B cell (primary cell): ENCODE data around the gene MEIS2. TPM values are rescaled to one million over a fixed set of nuclear protein-coding genes. Genes with fewer than 3 reads are reported as not detected.

ENCODE experiments used
- ATAC-seq: fragments of 200-7000 bp; cut with Tn5 transposase; one replicate; pipeline ENCODE4 v1.10.0; 2021; ENCODE audit warnings: low read depth, mild to moderate bottlenecking, moderate number of reproducible peaks, moderate library complexity
- CTCF ChIA-PET: fragments of 350-600 bp; sonication (Branson Sonifier 250); formaldehyde crosslinking; loops from one replicate; lab custom pipeline; 2021; ENCODE audit warnings: antibody characterized with exemption, inconsistent platforms; lab: Charles Lee
- POLR2A ChIA-PET: fragments of 350-600 bp; sonication (Branson Sonifier 250); formaldehyde crosslinking; loops from one replicate; lab custom pipeline; 2021; ENCODE audit warnings: antibody characterized with exemption; lab: Charles Lee
- DNase-seq: peaks from one replicate; pipeline ENCODE4 v3.0.0; 2013
- H2AFZ ChIP-seq: 2 replicates; pipeline ENCODE4 v1.6.1; 2012; ENCODE audit warnings: mild to moderate bottlenecking, low read depth, low read length; ENCODE audit not compliant: insufficient read depth, poor library complexity, severe bottlenecking
- H3K27ac ChIP-seq, 2 donors: 1 replicate in 1 of 2; 2 replicates in 1 of 2; pipeline ENCODE4 v1.5.1; 2012 to 2013; ENCODE audit warnings: low read length in 2 of 2, mild to moderate bottlenecking in 2 of 2, moderate library complexity in 1 of 2
- H3K27me3 ChIP-seq, 4 experiments: fragments of 200-600 bp in 1 of 4; sonication (generic) in 1 of 4; replicated peaks in 1 of 4; 1 replicate in 2 of 4; 2 replicates in 2 of 4; pipeline versions ENCODE4 v1.6.1 to v1.7.0; 2013 to 2016; ENCODE audit warnings: low read length in 3 of 4, mild to moderate bottlenecking in 2 of 4, mixed read lengths in 1 of 4, moderate library complexity in 1 of 4; ENCODE audit not compliant: insufficient read depth in 4 of 4, control insufficient read depth in 3 of 4; ENCODE audit errors: control extremely low read depth in 1 of 4
- H3K36me3 ChIP-seq, 2 experiments: replicated peaks in 1 of 2; 1 replicate in 1 of 2; 2 replicates in 1 of 2; pipeline versions ENCODE4 v1.6.1 to v1.7.1; 2013; ENCODE audit warnings: low read length in 1 of 2; ENCODE audit not compliant: insufficient read depth in 2 of 2, control insufficient read depth in 1 of 2; ENCODE audit errors: control extremely low read depth in 1 of 2, extremely low read depth in 1 of 2
- H3K4me1 ChIP-seq, 2 donors: fragments of 200-600 bp in 1 of 2; sonication (generic) in 1 of 2; 1 replicate in 1 of 2; 2 replicates in 1 of 2; pipeline versions ENCODE4 v1.5.1 to v1.6.1; 2013 to 2017; ENCODE audit warnings: low read length in 2 of 2; ENCODE audit not compliant: control insufficient read depth in 2 of 2, insufficient read depth in 2 of 2
- H3K4me2 ChIP-seq: replicated peaks from 2 replicates; pipeline ENCODE3; 2012; ENCODE audit warnings: mild to moderate bottlenecking, low read depth, low read length; ENCODE audit not compliant: poor library complexity, severe bottlenecking
- H3K4me3 ChIP-seq, 5 experiments: fragments of 200-600 bp in 1 of 5; sonication (generic) in 1 of 5; 1 replicate in 3 of 5; 2 replicates in 2 of 5; pipeline versions ENCODE4 v1.5.1 to v1.7.0; 2011 to 2016; ENCODE audit warnings: low read length in 4 of 5, mild to moderate bottlenecking in 4 of 5, low read depth in 2 of 5, control low read depth in 1 of 5, moderate library complexity in 1 of 5; ENCODE audit not compliant: insufficient read depth in 1 of 5; ENCODE audit errors: control extremely low read depth in 1 of 5, extremely low read depth in 1 of 5
- H3K79me2 ChIP-seq: fragments of 200-600 bp; sonication (generic); one replicate; pipeline ENCODE4 v1.6.0; 2016; ENCODE audit warnings: low read length; ENCODE audit not compliant: control insufficient read depth, insufficient read depth
- H3K9ac ChIP-seq: fragments of 200-600 bp; sonication (generic); 2 replicates; pipeline ENCODE4 v1.6.1; 2017; ENCODE audit warnings: mild to moderate bottlenecking, low read length, moderate library complexity
- H3K9me3 ChIP-seq, 3 donors: one replicate each; pipeline versions ENCODE4 v1.6.1 to v1.7.1; 2013; ENCODE audit warnings: low read length in 2 of 3; ENCODE audit not compliant: control insufficient read depth in 2 of 3, insufficient read depth in 1 of 3; ENCODE audit errors: control extremely low read depth in 1 of 3
- H4K20me1 ChIP-seq: 2 replicates; pipeline ENCODE4 v1.6.0; 2012; ENCODE audit warnings: mild to moderate bottlenecking, low read length; ENCODE audit not compliant: insufficient read depth, control insufficient read depth, poor library complexity, severe bottlenecking
- H3K27ac Mint-ChIP-seq: one replicate; pipeline ENCODE4 v1.8.0; 2021; ENCODE audit warnings: mixed read lengths
- H3K27me3 Mint-ChIP-seq: one replicate; pipeline ENCODE4 v1.8.0; 2021; ENCODE audit warnings: mixed read lengths
- H3K4me1 Mint-ChIP-seq: one replicate; pipeline ENCODE4 v1.8.0; 2021; ENCODE audit warnings: mixed read lengths
- H3K4me3 Mint-ChIP-seq: one replicate; pipeline ENCODE4 v1.8.0; 2021; ENCODE audit warnings: mixed read lengths
- H3K9me3 Mint-ChIP-seq: one replicate; pipeline ENCODE4 v1.8.0; 2022; ENCODE audit warnings: mixed read lengths; ENCODE audit not compliant: insufficient read depth
- EZH2 ChIP-seq: IDR thresholded peaks from 2 replicates; pipeline ENCODE4 v1.6.1; 2012; ENCODE audit warnings: borderline replicate concordance, low read depth, mild to moderate bottlenecking, moderate library complexity, low read length; ENCODE audit not compliant: insufficient read depth, poor library complexity, severe bottlenecking
- WGBS: methylation state at CpG from one replicate; pipeline ENCODE4 v1.1.5; 2013; ENCODE audit warnings: missing lambda C conversion rate; ENCODE audit not compliant: insufficient coverage; 5-methylcytosine and 5-hydroxymethylcytosine counted together
- intact Hi-C: fragments of 100-400 bp; cut with micrococcal nuclease; formaldehyde crosslinking; loops from one replicate; pipeline ENCODE4 v1.10.0; 2022
- polyA plus RNA-seq: library from polyadenylated mRNA; depleted of rRNA; stranded (reverse); fragments of >200 nt; gene quantifications from 2 replicates; pipeline ENCODE4 v1.2.3, GENCODE V29; 2012
- total RNA-seq, 2 donors: library from RNA; stranded (reverse); fragments of 120-200 nt in 1 of 2; gene quantifications; 1 replicate in 1 of 2; 2 replicates in 1 of 2; pipeline versions ENCODE4 v1.2.3 to v1.2.4, GENCODE V29; 2013 to 2022
- TF ChIP-seq, protein P1 (sequence below): fragments of 200-600 bp; IDR thresholded peaks from one replicate; pipeline ENCODE4 v1.8.0; 2022; ENCODE audit warnings: antibody characterized with exemption, mild to moderate bottlenecking

Gene MEIS2
- total and polyA plus RNA-seq, 2 donors (not counting 1 experiment from before 2014, with no cell fraction given) = 0.22 TPM; not detected in 1

DNA sequence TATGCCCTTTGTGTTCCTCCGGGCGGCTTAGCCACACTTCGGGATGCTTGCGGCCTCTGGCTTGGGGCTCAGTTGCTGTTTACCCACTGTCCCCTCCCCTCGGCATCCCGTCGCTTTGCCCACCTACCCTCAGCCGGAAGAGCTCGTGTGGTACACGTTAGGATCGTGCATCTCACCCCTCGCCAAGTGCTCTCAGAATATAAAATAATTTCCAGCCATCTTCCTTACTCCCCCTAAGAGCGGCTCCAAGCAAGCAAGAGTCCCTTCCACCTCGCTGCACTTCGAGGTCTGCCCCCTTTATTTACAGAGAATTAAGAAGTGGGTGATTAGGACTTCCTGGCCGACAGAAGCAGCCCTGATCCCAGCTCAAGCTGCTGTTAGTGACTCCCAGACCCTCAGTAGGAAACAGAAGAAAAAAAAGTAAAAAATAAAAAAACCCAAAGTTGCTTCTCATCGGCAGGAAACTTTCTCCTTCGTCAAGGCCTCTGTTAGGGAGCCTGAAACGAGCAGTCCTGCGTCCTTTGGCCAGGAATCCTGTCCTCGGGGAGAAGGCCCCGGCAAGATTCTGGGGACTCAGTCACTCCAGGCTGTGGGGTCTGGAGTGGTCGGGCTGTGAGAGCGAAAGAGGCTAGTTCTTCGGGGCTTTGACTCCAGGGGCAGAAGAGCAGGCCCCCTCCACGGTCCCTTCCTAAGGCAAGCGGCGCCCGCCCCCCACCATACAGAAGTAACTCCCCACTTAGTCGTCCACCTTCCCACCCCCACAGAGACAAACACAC lies 3.0 kb downstream of the MEIS2 start:
- Histone ChIP-seq H3K4me1 (peaks cover 40 to 42% of the 10 kb centered on the region in 2 donors), H3K79me2 (no peaks in the 10 kb centered on the region), H3K4me3 (no peak overlapping the region), H4K20me1 (no peaks in the 10 kb centered on the region), H3K9ac (no peak overlapping the region), H3K9me3 (peaks cover 0 to 48% (median 0%) of the 10 kb centered on the region in 3 donors), H2AFZ (no peak overlapping the region), H3K36me3 (no peaks in the 10 kb centered on the region), H3K4me2 (peak overlapping the region; percentile 83), H3K27me3 (peaks cover 0 to 69% (median 47%) of the 10 kb centered on the region in 4 experiments), H3K27ac (no peak overlapping the region)
- 10% methylated on average over 25 of the region's 30 CpGs for WGBS
- Mint-ChIP-seq H3K4me1 (peaks cover 49% of the 10 kb centered on the region), H3K27ac (no peak overlapping the region), H3K27me3 (peaks cover 80% of the 10 kb centered on the region), H3K9me3 (peaks cover 2% of the 10 kb centered on the region), H3K4me3 (peak overlapping the region; percentile 87)
- ChIA-PET CTCF (no interaction called here), POLR2A (no interaction called here)
- intact Hi-C loops = no loop called here
- ATAC-seq (no peak), DNase-seq (no peak)
- TF ChIP-seq, protein P1, sequence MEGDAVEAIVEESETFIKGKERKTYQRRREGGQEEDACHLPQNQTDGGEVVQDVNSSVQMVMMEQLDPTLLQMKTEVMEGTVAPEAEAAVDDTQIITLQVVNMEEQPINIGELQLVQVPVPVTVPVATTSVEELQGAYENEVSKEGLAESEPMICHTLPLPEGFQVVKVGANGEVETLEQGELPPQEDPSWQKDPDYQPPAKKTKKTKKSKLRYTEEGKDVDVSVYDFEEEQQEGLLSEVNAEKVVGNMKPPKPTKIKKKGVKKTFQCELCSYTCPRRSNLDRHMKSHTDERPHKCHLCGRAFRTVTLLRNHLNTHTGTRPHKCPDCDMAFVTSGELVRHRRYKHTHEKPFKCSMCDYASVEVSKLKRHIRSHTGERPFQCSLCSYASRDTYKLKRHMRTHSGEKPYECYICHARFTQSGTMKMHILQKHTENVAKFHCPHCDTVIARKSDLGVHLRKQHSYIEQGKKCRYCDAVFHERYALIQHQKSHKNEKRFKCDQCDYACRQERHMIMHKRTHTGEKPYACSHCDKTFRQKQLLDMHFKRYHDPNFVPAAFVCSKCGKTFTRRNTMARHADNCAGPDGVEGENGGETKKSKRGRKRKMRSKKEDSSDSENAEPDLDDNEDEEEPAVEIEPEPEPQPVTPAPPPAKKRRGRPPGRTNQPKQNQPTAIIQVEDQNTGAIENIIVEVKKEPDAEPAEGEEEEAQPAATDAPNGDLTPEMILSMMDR = no peak
- no peak for TF ChIP-seq EZH2

DNA sequence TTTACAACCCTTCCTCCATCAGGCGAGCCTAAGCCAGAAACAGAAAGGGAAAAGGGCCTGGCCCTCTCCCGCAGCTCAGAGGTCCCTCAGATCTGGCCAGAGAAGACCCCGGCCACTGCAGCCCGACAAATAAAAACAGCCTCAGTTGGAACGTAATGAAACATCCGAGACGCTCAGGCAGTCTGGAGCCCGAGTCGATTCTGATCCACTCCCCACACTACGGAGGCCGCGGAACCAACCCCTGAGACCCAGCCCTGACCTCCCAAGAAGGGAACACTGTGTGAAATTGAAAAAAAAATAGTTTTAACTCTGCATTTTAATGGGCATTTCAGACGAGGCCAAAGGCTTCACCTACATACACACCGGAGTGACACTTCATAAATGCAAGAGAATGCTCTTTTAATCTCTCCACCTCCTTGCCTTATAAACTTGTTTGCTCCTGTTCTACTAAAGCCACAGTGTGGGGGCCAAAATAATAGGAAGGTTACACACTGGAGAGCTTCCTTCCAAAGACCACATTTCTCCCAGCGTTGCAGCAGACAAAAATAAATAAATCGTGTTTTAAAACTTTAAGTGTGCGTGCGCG lies 3.7 kb downstream of the MEIS2 start:
- Histone ChIP-seq H4K20me1 (no peaks in the 10 kb centered on the region), H3K79me2 (no peaks in the 10 kb centered on the region), H3K27me3 (peaks cover 0 to 65% (median 43%) of the 10 kb centered on the region in 4 experiments), H3K27ac (no peak overlapping the region), H3K9ac (no peak overlapping the region), H3K4me3 (no peak overlapping the region), H3K36me3 (no peaks in the 10 kb centered on the region), H3K4me1 (peaks cover 36 to 38% of the 10 kb centered on the region in 2 donors), H2AFZ (no peak overlapping the region), H3K9me3 (peaks cover 0 to 44% (median 0%) of the 10 kb centered on the region in 3 donors), H3K4me2 (no peak overlapping the region)
- peaks cover 43% of the 10 kb centered on the region for H3K4me1 Mint-ChIP-seq
- POLR2A ChIA-PET = no interaction called here
- intact Hi-C loops = no loop called here
- peak overlapping the region; percentile 87 for H3K4me3 Mint-ChIP-seq
- H3K27ac Mint-ChIP-seq = no peak overlapping the region
- no peak for TF ChIP-seq EZH2
- TF ChIP-seq, protein P1 = no peak
- WGBS = 35% methylated on average over 10 of the region's 19 CpGs
- DNase-seq = no peak
- H3K9me3 Mint-ChIP-seq = no peaks in the 10 kb centered on the region
- ATAC-seq = no peak
- peaks cover 83% of the 10 kb centered on the region for H3K27me3 Mint-ChIP-seq
- CTCF ChIA-PET = no interaction called here
